ENCODE results near the gene ANKRD39. TPM values are rescaled to one million over a fixed set of nuclear protein-coding genes. Genes with fewer than 3 reads are reported as not detected.

The ANKRD39 gene
- total RNA-seq, 2 experiments from 2014 or later: 31.2 to 33.9 TPM

DNA sequence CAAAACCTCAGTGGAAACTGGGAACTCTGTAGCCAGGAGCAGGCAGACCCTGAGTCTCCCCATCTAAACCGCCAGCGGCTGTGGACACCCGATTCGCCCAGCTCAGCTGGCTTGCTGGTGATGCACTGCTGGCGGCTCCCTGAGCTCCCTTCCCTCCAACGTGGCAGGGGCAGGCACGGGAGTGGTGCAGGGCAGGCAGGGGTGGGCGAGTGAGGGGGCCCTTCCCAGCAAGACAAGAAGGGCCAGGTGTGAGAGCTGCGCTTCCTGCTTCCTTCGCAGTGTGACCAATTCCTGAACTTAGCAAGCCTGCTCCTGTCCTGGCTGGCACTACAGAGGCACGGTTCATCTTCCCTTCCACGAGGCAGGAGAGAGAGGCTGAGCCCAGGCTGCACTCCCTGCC, 24.4 kb upstream of the ANKRD39 start:
- no peaks in the 10 kb centered on the region for H3K9me3 Mint-ChIP-seq
- no peak for DNase-seq

DNA sequence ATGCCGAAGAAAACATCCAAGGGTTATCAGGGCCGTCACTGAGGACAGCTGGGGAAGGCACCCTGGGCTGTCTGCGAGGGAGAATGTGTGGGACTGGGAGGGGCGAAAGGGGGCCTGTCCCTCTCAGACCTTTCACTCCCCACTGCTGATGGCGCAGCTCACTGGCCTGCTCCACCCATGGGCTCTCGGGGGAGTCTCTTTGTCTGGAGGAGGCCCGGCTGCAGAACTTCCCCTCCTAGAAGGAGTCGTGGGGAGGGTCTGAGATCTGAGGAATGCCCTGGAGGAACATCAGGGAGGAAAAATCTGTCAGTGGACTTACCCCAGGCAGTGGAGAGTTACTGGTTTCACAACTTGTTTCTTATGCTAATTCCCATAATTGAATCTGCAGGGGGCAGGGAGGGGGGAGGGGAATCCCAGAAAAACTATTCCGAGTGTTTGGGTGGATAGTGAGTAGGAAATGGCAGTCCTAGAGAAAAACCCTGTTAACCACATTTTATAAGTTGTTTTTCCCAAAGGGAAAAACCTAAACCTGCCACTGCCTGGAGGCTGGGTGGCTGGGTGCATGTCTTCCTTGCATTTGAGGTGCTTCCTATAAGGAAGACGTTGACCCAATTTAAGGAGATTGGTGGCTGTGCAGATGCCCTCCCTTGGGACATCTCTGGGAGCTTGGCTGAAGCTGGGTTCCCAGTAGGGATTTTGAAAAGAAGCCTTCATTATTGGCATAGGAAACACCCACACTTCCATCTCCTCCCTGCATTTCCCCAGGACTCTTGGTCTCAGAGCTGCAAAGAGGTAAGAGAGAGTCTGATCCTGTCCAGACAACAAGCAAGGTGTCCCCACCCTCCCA, 23.8 kb upstream of the ANKRD39 start:
- H3K4me3 Mint-ChIP-seq: no peak overlapping the region
- H3K27me3 Mint-ChIP-seq: no peaks in the 10 kb centered on the region
- H3K9me3 Mint-ChIP-seq: no peaks in the 10 kb centered on the region
- DNase-seq (no peak), ATAC-seq (ENCODE audit: low read depth) (no peak)
- no peak overlapping the region for H3K27ac Mint-ChIP-seq
- POLR2A ChIA-PET: interaction anchor here (1.0 to 1.2 kb wide), 2 partner anchors 11 to 43 kb away, joined by 3 to 4 read pairs; no protein-coding TSS in a partner anchor
- peaks cover under 1% of the 10 kb centered on the region for H3K4me1 Mint-ChIP-seq
- no peaks in the 10 kb centered on the region for H3K36me3 Mint-ChIP-seq

More for the DNA sequence above, 24.4 kb upstream of the ANKRD39 start:
- Mint-ChIP-seq H3K4me3 (no peak overlapping the region), H3K27ac (no peak overlapping the region), H3K36me3 (no peaks in the 10 kb centered on the region), H3K27me3 (no peaks in the 10 kb centered on the region), H3K4me1 (no peaks in the 10 kb centered on the region)
- ATAC-seq (ENCODE audit: low read depth): no peak
- POLR2A ChIA-PET: no interaction called here

DNA sequence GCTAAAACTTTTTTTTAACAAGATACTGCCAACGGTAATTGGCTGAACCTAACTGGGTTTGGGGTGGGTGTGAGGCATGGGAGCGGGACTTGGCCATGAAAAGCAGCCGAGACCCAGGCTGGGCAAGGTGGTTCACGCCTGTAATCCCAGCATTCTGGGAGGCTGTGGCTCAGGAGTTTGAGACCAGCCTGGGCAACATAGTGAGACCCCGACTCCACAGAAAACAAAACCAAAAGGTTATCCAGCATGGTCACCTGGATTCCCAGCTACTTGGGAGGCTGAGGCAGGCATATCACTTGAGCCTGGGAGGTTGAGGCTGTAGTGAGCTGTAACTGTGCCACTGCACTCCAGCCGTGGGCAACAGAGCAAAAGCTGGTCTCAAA, 23.1 kb upstream of the ANKRD39 start:
- Mint-ChIP-seq H3K27me3 (no peaks in the 10 kb centered on the region), H3K9me3 (no peaks in the 10 kb centered on the region), H3K27ac (no peak overlapping the region), H3K36me3 (no peaks in the 10 kb centered on the region), H3K4me3 (no peak overlapping the region), H3K4me1 (peaks cover 3% of the 10 kb centered on the region)
- DNase-seq (no peak), ATAC-seq (ENCODE audit: low read depth) (no peak)
- POLR2A ChIA-PET: interaction anchor here (1.0 to 1.2 kb wide), 2 partner anchors 10 to 43 kb away, joined by 3 to 4 read pairs; no protein-coding TSS in a partner anchor

DNA sequence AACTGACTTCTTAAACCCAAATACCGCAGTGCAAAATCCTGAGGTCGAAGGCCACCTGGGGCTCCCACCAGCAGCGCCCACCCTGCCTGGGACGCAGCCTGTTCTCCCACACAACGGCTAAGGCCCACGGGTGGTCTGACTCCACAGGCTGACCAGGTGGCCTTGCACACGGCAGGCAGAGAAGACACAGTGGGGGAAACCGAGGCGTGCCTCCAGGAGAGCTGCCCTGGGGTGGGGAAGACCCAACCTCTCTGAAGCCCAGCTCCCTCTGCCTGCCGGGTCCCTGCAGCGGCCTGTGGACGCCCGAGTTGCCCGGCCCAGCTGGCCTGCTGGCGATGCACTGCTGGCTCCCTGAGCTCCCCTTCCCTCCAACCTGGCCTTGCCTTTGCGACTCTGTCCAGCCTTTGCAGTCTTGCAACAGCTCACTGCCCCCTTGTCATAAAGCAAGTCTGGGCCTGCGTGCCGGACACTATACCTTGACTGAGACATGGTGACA, 21.8 kb upstream of the ANKRD39 start:
- POLR2A ChIA-PET: no interaction called here
- H3K4me3 Mint-ChIP-seq: no peak overlapping the region
- no peak for ATAC-seq (ENCODE audit: low read depth)
- H3K36me3 Mint-ChIP-seq: no peaks in the 10 kb centered on the region
- H3K27me3 Mint-ChIP-seq: no peaks in the 10 kb centered on the region
- DNase-seq: no peak
- H3K4me1 Mint-ChIP-seq: peaks cover 6% of the 10 kb centered on the region
- no peak overlapping the region for H3K27ac Mint-ChIP-seq
- H3K9me3 Mint-ChIP-seq: no peaks in the 10 kb centered on the region

DNA sequence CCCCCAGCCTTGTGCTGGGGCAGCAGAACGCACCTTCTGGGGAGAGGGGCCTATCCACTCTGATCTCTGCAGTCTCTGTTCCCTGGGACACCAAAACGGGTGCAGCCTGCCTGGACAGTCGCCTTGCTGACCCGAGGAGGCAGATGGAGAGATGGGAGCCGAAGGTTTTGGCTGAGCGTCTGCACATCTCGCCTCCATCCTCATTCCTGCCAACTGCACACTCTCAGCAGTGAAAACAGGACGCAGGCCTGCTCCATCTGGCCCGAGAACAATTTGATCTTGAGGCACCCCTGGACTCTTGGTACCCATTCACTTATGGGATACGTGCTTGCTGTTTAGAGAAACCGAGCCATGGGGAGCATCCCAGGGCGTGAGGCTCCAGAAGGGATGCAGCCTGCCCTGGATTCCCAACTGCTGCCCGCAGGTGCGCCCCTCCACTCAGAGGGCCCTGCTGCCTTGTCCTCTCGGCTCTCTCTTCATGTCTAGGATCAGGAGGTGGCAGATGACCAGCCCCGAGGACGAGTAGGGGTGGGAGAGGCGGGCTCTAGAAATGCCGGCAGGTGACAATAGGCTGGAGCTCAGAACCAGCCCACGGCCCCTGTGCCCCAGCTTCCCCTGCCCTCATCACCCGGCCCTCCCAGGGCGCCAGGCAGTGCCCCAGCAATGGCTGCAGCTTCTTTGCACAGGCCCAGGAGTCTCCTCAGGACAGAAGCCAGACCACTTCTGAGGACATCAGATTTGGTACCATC, 21.2 kb upstream of the ANKRD39 start:
- Mint-ChIP-seq H3K27ac (no peak overlapping the region), H3K36me3 (no peaks in the 10 kb centered on the region), H3K27me3 (peaks cover 4% of the 10 kb centered on the region), H3K4me1 (peaks cover 9% of the 10 kb centered on the region), H3K4me3 (no peak overlapping the region), H3K9me3 (no peaks in the 10 kb centered on the region)
- DNase-seq (no peak), ATAC-seq (ENCODE audit: low read depth) (no peak)
- POLR2A ChIA-PET: no interaction called here

DNA sequence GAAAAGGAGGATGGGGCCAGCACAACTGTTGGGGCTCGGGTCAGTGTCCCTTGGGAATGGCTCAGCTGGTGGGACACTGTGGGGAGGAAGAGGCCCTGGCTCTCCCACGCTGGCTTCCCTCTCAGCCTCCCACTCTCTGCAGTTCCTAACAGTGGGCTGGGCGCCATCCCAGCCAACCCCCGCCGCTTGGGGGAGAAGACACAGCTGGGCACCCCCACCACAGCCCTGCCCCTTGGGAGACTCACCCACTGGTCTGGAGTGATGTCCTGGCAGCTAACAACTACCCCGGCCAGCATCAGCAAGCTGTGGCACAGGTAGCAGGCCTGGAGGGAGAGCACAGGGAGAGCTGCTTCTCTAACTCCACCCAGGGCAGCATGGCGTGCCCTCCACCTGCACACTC, 20.4 kb upstream of the ANKRD39 start:
- ATAC-seq (ENCODE audit: low read depth) (no peak), DNase-seq (no peak)
- H3K27ac Mint-ChIP-seq: no peak overlapping the region
- H3K27me3 Mint-ChIP-seq: peaks cover 4% of the 10 kb centered on the region
- H3K36me3 Mint-ChIP-seq: no peaks in the 10 kb centered on the region
- H3K9me3 Mint-ChIP-seq: no peaks in the 10 kb centered on the region
- H3K4me1 Mint-ChIP-seq: peaks cover 9% of the 10 kb centered on the region
- POLR2A ChIA-PET: interaction anchor here (0.6 kb wide), 1 partner anchor 74 kb away, joined by 4 read pairs; no protein-coding TSS in a partner anchor
- H3K4me3 Mint-ChIP-seq: no peak overlapping the region

DNA sequence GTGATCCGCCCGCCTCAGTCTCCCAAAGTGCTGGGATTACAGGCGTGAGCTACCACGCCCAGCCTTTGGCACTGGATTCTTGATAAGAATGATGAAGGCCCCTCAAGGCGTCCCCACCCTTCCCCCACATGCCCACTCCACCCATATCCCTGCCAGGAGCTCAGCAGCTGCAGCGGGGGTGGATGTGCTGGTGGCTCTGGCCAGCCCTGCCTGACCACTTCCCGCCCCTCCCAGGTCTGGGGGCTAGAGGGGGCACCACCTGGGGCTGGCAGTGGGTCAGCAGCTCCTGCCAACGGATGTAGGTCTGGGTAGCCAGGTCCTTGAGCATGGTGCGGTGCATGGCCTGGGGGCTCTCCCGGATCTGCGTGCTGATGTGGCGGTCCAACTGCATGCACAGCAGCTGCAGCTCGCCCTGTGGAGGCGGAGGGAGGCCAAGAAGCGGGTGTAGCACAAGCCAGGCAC, 19.8 kb upstream of the ANKRD39 start:
- no peak for ATAC-seq (ENCODE audit: low read depth)
- Mint-ChIP-seq H3K27me3 (peaks cover 4% of the 10 kb centered on the region), H3K27ac (no peak overlapping the region), H3K4me3 (no peak overlapping the region), H3K9me3 (no peaks in the 10 kb centered on the region), H3K36me3 (no peaks in the 10 kb centered on the region), H3K4me1 (peaks cover 10% of the 10 kb centered on the region)
- POLR2A ChIA-PET: interaction anchor here (0.6 to 0.7 kb wide), 2 partner anchors 49 to 73 kb away, joined by 3 to 4 read pairs; no protein-coding TSS in a partner anchor
- no peak for DNase-seq

DNA sequence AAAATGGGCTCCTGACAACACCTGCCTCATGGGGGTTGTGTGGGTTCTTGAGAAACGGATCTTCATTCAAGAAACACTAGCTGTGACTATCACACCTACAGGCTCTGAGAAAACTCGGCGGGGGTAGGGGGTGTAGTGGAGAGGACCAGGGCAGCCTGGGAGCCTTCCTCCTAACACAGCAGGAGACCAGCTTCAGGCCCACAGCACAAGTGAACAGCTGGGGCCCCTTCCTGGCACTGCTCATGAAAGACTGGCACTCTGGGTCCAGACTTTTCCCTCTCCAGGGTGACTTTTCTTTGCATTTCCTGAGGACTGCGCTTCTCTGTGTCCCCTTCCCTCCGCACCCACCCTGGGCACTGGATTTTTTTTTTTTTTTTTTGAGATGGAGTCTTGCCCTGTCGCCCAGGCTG, 19.2 kb upstream of the ANKRD39 start:
- peaks cover 11% of the 10 kb centered on the region for H3K4me1 Mint-ChIP-seq
- POLR2A ChIA-PET: interaction anchor here (0.7 kb wide), 1 partner anchor 49 kb away, joined by 3 read pairs; no protein-coding TSS in a partner anchor
- no peaks in the 10 kb centered on the region for H3K36me3 Mint-ChIP-seq
- DNase-seq (no peak), ATAC-seq (ENCODE audit: low read depth) (no peak)
- H3K27ac Mint-ChIP-seq: no peak overlapping the region
- H3K27me3 Mint-ChIP-seq: peaks cover 4% of the 10 kb centered on the region
- H3K4me3 Mint-ChIP-seq: no peak overlapping the region
- H3K9me3 Mint-ChIP-seq: no peaks in the 10 kb centered on the region

DNA sequence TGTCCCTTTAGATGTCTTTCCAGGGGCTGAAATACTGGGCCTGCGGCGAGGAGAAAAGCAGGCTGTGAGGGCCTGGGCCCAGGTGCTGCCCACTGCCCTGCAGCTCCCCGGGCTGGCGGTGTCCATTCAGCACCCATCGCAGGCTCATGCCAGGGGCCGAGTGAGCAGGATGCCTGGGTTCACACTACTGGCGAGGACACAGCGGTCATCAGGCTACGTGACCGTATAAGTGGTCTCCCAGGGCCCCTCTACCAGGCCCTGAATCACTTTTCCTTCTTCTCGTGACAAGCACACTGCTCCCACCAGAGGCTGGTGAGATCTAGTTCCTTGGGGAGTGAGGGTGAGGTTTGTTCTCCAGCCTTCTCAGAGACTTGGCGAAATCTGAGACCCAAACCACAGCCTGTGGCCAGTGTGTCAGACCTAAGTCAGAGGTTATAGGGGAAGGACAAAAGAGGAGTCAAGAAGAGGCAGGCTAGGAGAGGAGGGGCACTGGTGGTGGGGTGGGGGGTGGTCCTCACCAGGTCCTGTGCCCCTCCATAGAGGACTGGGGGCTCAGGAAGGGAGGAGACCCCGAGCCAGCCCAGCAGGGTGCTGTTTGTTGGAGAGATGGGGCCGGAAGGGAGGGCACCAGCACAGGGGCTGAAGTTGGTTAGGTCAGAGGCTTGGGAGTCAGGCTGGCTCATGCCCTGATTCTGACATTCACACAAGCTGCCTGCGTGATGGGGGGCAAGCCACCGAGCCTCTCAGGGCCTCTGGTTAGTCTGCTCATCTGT, 18.6 kb upstream of the ANKRD39 start:
- Mint-ChIP-seq H3K9me3 (no peaks in the 10 kb centered on the region), H3K27me3 (peaks cover 4% of the 10 kb centered on the region), H3K4me3 (no peak overlapping the region), H3K27ac (no peak overlapping the region), H3K36me3 (no peaks in the 10 kb centered on the region), H3K4me1 (peaks cover 11% of the 10 kb centered on the region)
- DNase-seq (no peak), ATAC-seq (ENCODE audit: low read depth) (no peak)
- POLR2A ChIA-PET: interaction anchor here (1.0 kb wide), 1 partner anchor 48 kb away, joined by 3 read pairs; no protein-coding TSS in a partner anchor

DNA sequence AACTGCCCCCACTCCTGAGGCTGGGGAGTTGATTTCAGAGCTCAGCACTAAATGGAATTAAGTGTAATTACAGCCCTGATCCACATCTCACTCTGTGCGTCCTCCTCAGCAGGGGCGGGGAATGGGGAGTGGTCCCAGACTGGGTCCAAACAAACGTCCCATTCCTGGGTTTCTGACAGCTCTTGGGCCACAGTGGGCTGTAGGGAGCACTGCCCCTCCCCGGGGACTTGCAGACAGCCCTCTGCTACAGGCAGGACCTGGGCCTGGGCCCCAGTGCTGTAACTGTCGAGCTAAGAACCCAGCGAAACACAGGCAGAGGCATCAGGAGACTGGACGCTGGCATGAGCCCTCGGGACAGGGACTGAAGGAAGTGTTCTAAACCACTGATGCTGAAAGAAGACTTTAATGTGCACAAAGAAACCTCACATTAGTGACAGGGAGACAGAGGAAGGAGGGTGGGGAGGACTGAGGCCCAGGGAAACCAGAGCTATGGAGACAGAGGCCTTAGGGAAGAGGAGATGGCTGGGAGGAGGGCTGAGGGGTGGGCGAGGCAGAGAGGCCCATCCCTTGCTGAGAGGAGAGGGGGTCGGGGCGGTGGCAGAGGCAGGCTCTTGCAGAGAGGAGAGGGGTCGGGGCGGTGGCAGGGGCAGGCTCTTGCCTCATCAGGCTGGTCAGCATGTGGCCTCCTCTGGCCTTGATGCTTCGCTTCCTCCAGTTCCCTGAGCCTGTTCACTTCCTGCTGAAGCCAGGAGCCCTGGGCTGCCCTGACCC, 17.9 kb upstream of the ANKRD39 start:
- POLR2A ChIA-PET: interaction anchor here (0.7 to 1.1 kb wide), 3 partner anchors 18 to 49 kb away, joined by 3 to 5 read pairs (median 3); partner anchors contain the start of gene ANKRD39
- no peak for ATAC-seq (ENCODE audit: low read depth)
- no peak for DNase-seq
- no peak overlapping the region for H3K4me3 Mint-ChIP-seq
- H3K27me3 Mint-ChIP-seq: peaks cover 4% of the 10 kb centered on the region
- H3K9me3 Mint-ChIP-seq: no peaks in the 10 kb centered on the region
- peaks cover 16% of the 10 kb centered on the region for H3K4me1 Mint-ChIP-seq
- H3K27ac Mint-ChIP-seq: no peak overlapping the region
- H3K36me3 Mint-ChIP-seq: no peaks in the 10 kb centered on the region

DNA sequence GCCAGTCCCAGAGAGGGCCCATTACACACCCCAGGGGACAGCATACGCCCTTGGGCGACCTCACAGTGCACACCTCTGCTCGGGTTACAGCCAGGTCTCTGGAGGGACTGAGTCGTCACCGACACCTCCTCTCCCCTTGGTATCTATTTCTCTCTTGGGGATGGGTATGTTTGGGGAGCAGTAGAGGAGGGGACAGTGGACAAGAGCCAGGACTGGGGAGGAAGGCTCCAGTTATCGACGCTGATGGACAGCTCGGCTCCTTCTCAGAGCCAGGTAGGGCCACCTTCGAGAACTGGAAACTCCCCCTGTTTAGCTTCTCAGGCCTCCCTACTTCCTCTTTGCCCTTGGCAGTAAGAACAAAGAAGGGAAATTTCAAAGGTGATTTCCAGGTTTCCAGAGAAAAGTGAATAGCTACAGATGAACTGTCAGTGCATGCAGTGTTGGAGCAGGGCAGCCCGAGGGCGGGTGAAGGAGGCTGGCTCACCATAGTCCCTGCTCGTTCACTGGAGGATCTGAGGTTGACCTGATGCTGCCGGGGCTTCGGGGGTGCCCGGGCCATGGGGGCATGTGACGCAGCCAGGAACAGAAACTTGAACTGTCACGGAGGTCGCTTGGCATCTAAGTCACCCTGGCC, 16.5 kb upstream of the ANKRD39 start:
- Mint-ChIP-seq H3K27me3 (peaks cover 4% of the 10 kb centered on the region), H3K4me1 (peaks cover 19% of the 10 kb centered on the region), H3K9me3 (no peaks in the 10 kb centered on the region), H3K27ac (no peak overlapping the region), H3K4me3 (no peak overlapping the region), H3K36me3 (no peaks in the 10 kb centered on the region)
- ATAC-seq (ENCODE audit: low read depth): no peak
- no peak for DNase-seq
- POLR2A ChIA-PET: interaction anchor here (0.7 to 1.1 kb wide), 2 partner anchors 17 to 39 kb away, joined by 3 to 5 read pairs; partner anchors contain the start of gene ANKRD39

DNA sequence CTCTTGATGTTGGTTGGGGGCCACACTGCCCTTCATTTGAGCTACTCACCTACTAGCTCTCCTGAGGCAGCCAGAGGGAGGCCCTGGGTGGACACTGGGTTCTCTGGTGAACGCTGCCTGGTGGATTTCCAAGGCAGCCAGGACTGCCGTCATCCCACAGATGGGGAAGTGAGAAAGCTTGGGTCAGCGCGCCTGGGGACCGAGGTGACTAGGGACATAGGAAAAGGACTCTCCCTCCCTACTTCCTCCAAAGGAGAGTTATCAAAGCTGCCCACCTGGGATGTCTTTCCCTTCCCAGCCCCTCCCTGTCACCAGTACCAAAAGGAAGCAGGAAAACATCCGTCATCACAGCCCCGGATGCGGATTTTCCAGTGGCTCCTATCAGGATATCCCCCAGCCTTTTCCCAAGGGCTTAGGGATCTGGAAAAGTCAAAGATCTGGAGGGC, 15.9 kb upstream of the ANKRD39 start:
- POLR2A ChIA-PET: no interaction called here
- H3K27me3 Mint-ChIP-seq: peaks cover 4% of the 10 kb centered on the region

More for the DNA sequence above, 15.9 kb upstream of the ANKRD39 start:
- no peaks in the 10 kb centered on the region for H3K9me3 Mint-ChIP-seq
- H3K36me3 Mint-ChIP-seq: no peaks in the 10 kb centered on the region
- H3K4me3 Mint-ChIP-seq: no peak overlapping the region
- DNase-seq: no peak
- no peak for ATAC-seq (ENCODE audit: low read depth)
- H3K27ac Mint-ChIP-seq: no peak overlapping the region
- H3K4me1 Mint-ChIP-seq: peaks cover 19% of the 10 kb centered on the region
